Sigmoid colon (tissue), 7 donors: ENCODE measurements around the gene TANC2. TPM values are rescaled to one million over a fixed set of nuclear protein-coding genes. Genes with fewer than 3 reads are reported as not detected.

ENCODE experiments used
- polyA plus RNA-seq, 3 donors: library from polyadenylated mRNA; stranded (reverse); fragments of 200-250 nt; gene quantifications; one replicate each; pipeline ENCODE4 v1.2.3, GENCODE V29; 2013
- small RNA-seq, 3 donors: library from RNA; depleted of rRNA; stranded (forward); fragments of <200 nt; gene quantifications; one replicate each; pipeline ENCODE3, GENCODE V24; 2016
- total RNA-seq, 4 donors: library from RNA; depleted of rRNA; stranded (reverse); fragments of >200 nt; gene quantifications; one replicate each; pipeline ENCODE4 v1.1.0, GENCODE V29; 2016
- donor health status: healthy with polysubstance abuse.
- donor health status: Bipolar disorder and iron deficiency.
- donor health status: healthy.

The TANC2 gene
- total and polyA plus RNA-seq, 7 donors = 0.92 to 20.8 (median 9.2) TPM

Small RNAs within 50 kb of the gene (small RNA-seq; reads per million reads assigned to genes)
- 0 reads per million in 3 donors for gene MIR633

Other genes with a start within 250 kb of the TANC2 start
- 1 to 10 TPM in 2 of 4 donors, under 1 TPM in 2; 0.27 to 2.1 (median 1.0) TPM for gene MARCHF10, start 157.9 kb upstream of the TANC2 start, total RNA-seq
- gene MARCHF10, start 157.9 kb upstream of the TANC2 start, polyA plus RNA-seq = under 1 TPM in 1 of 3 donors, not detected in 2; 0.09 TPM